ENCODE measurements around the gene KDM6A. TPM values are rescaled to one million over a fixed set of nuclear protein-coding genes. Genes with fewer than 3 reads are reported as not detected.

Gene KDM6A
- total RNA-seq, 1 experiment from 2014 or later = 21.0 TPM

DNA sequence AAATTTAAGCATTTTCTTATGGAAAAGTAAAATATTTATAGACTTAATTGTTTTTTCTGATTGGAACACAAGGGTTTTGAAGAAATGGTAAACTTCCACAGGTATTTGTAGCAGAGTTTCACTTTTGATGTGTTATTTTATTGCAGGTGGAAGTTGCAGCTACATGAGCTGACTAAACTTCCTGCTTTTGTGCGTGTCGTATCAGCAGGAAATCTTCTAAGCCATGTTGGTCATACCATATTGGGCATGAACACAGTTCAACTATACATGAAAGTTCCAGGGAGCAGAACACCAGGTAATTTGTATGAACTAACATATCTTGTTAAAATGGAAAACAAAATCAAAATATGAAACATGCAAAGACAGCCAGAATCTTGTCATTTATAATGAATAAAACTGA lies 210.3 kb downstream of the KDM6A start:
- Histone ChIP-seq H3K79me2 (ENCODE audit: insufficient read depth, low read length) (no peaks in the 10 kb centered on the region), H3K4me1 (ENCODE audit: control insufficient read depth in 1 of 2, insufficient read depth in 2 of 2, low read length in 2 of 2) (no peaks in the 10 kb centered on the region), H3K9ac (ENCODE audit: low read length) (no peak overlapping the region), H3K9me2 (ENCODE audit: insufficient read depth) (no peaks in the 10 kb centered on the region), H3K27ac (ENCODE audit: low read depth, low read length) (no peak overlapping the region), H2AFZ (ENCODE audit: low read depth, low read length, poor library complexity, severe bottlenecking) (no peak overlapping the region), H3K4me2 (ENCODE audit: low read length) (no peak overlapping the region), H4K20me1 (ENCODE audit: insufficient read depth) (no peaks in the 10 kb centered on the region), H3K27me3 (ENCODE audit: insufficient read depth, low read length) (no peaks in the 10 kb centered on the region), H3K4me3 (replicated peaks in 1 of 2; ENCODE audit: low read depth in 1 of 2, low read length in 2 of 2) (no peak overlapping the region), H3K36me3 (ENCODE audit: control insufficient read depth in 1 of 2, insufficient read depth in 2 of 2, low read length in 2 of 2) (peaks cover 0 to 3% of the 10 kb centered on the region in 2 experiments; a peak in 2 of 4 replicates), H3K9me3 (ENCODE audit: control insufficient read depth in 1 of 2, insufficient read depth in 1 of 2, low read depth in 1 of 2, low read length in 2 of 2) (no peaks in the 10 kb centered on the region)
- BruUV-seq (replicated peaks) = no TSS peak
- ATAC-seq = no peak
- POLR2A ChIA-PET = no interaction called here
- CTCF ChIA-PET = no interaction called here
- intact Hi-C loops (cut with micrococcal nuclease) = no loop called here
- TF ChIP-seq ZNF274 (IDR thresholded peaks at IDR 0.05; ENCODE audit: low read depth, low read length) (no peak), RAD21 (IDR thresholded peaks at IDR 0.05; ENCODE audit: low read depth) (no peak), ZFX (IDR thresholded peaks at IDR 0.05) (no peak), JUND (IDR thresholded peaks at IDR 0.05) (no peak), ELF1 (IDR thresholded peaks at IDR 0.05; ENCODE audit: borderline replicate concordance, low read depth) (no peak), EGR1 (IDR thresholded peaks at IDR 0.05; ENCODE audit: low read depth) (no peak), EZH2 (IDR thresholded peaks at IDR 0.05) (no peak)
- TF ChIP-seq, protein P1, sequence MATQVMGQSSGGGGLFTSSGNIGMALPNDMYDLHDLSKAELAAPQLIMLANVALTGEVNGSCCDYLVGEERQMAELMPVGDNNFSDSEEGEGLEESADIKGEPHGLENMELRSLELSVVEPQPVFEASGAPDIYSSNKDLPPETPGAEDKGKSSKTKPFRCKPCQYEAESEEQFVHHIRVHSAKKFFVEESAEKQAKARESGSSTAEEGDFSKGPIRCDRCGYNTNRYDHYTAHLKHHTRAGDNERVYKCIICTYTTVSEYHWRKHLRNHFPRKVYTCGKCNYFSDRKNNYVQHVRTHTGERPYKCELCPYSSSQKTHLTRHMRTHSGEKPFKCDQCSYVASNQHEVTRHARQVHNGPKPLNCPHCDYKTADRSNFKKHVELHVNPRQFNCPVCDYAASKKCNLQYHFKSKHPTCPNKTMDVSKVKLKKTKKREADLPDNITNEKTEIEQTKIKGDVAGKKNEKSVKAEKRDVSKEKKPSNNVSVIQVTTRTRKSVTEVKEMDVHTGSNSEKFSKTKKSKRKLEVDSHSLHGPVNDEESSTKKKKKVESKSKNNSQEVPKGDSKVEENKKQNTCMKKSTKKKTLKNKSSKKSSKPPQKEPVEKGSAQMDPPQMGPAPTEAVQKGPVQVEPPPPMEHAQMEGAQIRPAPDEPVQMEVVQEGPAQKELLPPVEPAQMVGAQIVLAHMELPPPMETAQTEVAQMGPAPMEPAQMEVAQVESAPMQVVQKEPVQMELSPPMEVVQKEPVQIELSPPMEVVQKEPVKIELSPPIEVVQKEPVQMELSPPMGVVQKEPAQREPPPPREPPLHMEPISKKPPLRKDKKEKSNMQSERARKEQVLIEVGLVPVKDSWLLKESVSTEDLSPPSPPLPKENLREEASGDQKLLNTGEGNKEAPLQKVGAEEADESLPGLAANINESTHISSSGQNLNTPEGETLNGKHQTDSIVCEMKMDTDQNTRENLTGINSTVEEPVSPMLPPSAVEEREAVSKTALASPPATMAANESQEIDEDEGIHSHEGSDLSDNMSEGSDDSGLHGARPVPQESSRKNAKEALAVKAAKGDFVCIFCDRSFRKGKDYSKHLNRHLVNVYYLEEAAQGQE (IDR thresholded peaks at IDR 0.05; ENCODE audit: low read depth) = no peak
- TF ChIP-seq, protein P2, sequence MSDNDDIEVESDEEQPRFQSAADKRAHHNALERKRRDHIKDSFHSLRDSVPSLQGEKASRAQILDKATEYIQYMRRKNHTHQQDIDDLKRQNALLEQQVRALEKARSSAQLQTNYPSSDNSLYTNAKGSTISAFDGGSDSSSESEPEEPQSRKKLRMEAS (IDR thresholded peaks at IDR 0.05) = no peak
- DNase-seq (ENCODE audit: low read depth, low spot score) = no peak
- RAD21 ChIA-PET (ENCODE audit: low non-redundant PET in 1 of 2, low total read pairs in 2 of 2, uncharacterized antibody in 2 of 2, unreplicated experiment in 2 of 2) = no interaction called here

All from HCT116 (cell line).